Lower lobe of right lung (tissue), 2 donors: ENCODE data around the gene PSMA6. TPM values are rescaled to one million over a fixed set of nuclear protein-coding genes. Genes with fewer than 3 reads are reported as not detected.
"Not testable (repeated sequence)": the region's sequence is repeated elsewhere in the genome, so short reads cannot be mapped to it uniquely, and the experiment has no call there.

Source experiments
- ATAC-seq, 2 donors: fragments of 200-7000 bp; cut with Tn5 transposase; one replicate each; pipeline ENCODE4 v1.9.1; 2020 to 2022; ENCODE audit warnings: mild to moderate bottlenecking in 2 of 2, moderate library complexity in 2 of 2
- DNase-seq: peaks from one replicate; pipeline ENCODE4 v3.0.0-alpha.2; 2020
- H3K27ac ChIP-seq: fragments of 200-600 bp; one replicate; pipeline ENCODE4 v1.8.0; 2022
- H3K27me3 ChIP-seq: fragments of 200-600 bp; one replicate; pipeline ENCODE4 v1.8.0; 2022; ENCODE audit warnings: low read depth
- H3K36me3 ChIP-seq: fragments of 200-600 bp; one replicate; pipeline ENCODE4 v1.8.0; 2022; ENCODE audit warnings: mild to moderate bottlenecking
- H3K4me1 ChIP-seq: fragments of 200-600 bp; one replicate; pipeline ENCODE4 v1.8.0; 2022
- H3K4me3 ChIP-seq: fragments of 200-600 bp; one replicate; pipeline ENCODE4 v1.8.0; 2022; ENCODE audit warnings: mild to moderate bottlenecking
- H3K9me3 ChIP-seq: fragments of 200-600 bp; one replicate; pipeline ENCODE4 v1.8.0; 2022
- intact Hi-C: fragments of 100-400 bp; cut with DNase I; formaldehyde crosslinking; loops from one replicate; pipeline ENCODE4 v1.11.0; 2022
- total RNA-seq: library from RNA; stranded (reverse); fragmentation: NEBNext Ultra II Directional; extraction: Animal tissue kit (Norgen Biotek cat#: 25700); gene quantifications from one replicate; pipeline ENCODE4 v1.2.1, GENCODE V29; 2021
- TF ChIP-seq, protein P1 (sequence below): fragments of 200-600 bp; IDR thresholded peaks from one replicate; pipeline ENCODE4 v1.8.0; 2022; ENCODE audit warnings: antibody characterized with exemption, mild to moderate bottlenecking
- donor health status: DM: no; HTN: yes; CAD: no; lungs with severe emphysema.

PSMA6 gene
- total RNA-seq, 1 donor from 2014 or later = 159 TPM

DNA sequence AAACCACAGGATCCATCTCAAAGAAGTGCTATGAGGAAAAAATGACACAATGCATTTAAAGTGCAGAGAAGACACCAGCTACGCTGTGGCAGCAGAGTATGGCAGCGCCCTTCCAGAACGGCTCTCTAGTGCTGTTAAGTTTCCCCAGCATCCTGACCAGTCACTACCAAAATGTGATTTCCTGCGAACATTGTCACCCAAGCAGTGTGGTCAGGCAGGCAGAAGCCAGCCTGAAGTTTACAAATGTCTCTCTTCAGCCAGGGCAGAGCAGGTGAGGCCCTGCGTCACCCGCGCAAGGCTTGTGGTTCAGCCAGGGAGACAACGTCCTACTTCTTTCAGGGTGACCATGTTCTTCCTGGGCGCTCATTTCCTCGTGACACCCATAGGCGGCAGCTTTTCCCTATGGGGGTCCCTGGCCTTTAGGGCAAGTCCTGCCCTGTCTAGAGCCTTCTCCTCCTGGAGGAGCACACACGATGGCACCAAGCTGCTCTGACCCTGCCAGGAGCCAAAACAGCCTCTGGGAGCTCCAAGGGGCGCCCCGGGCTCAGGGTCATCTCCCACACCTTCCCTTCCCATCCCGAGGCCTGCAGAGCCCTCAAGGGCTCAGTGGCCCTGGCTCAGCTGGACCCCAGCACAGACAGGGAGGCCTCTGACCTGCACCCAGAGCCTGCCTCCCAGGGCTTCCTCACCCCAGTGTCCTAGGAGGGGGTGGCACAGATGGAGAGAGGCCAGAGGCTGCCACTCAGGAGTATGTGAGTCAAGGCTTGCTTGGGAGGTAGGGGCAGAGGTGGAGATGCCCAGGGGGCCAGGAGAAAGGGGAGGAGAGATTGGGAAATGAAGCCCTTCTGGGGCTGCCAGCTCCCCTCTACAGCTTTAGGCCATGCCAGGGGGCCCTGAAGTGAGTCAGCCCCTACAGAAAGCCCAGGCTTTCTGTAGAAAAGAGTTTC, 41.9 kb downstream of the PSMA6 start:
- TF ChIP-seq, protein P1, sequence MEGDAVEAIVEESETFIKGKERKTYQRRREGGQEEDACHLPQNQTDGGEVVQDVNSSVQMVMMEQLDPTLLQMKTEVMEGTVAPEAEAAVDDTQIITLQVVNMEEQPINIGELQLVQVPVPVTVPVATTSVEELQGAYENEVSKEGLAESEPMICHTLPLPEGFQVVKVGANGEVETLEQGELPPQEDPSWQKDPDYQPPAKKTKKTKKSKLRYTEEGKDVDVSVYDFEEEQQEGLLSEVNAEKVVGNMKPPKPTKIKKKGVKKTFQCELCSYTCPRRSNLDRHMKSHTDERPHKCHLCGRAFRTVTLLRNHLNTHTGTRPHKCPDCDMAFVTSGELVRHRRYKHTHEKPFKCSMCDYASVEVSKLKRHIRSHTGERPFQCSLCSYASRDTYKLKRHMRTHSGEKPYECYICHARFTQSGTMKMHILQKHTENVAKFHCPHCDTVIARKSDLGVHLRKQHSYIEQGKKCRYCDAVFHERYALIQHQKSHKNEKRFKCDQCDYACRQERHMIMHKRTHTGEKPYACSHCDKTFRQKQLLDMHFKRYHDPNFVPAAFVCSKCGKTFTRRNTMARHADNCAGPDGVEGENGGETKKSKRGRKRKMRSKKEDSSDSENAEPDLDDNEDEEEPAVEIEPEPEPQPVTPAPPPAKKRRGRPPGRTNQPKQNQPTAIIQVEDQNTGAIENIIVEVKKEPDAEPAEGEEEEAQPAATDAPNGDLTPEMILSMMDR = no peak
- intact Hi-C loops = no loop called here
- ATAC-seq (no peak), DNase-seq (no peak)
- Histone ChIP-seq H3K4me1 (peaks cover 78% of the 10 kb centered on the region), H3K27me3 (no peaks in the 10 kb centered on the region), H3K36me3 (no peaks in the 10 kb centered on the region), H3K4me3 (no peak overlapping the region), H3K9me3 (no peaks in the 10 kb centered on the region), H3K27ac (peak overlapping the region; percentile 92)

DNA sequence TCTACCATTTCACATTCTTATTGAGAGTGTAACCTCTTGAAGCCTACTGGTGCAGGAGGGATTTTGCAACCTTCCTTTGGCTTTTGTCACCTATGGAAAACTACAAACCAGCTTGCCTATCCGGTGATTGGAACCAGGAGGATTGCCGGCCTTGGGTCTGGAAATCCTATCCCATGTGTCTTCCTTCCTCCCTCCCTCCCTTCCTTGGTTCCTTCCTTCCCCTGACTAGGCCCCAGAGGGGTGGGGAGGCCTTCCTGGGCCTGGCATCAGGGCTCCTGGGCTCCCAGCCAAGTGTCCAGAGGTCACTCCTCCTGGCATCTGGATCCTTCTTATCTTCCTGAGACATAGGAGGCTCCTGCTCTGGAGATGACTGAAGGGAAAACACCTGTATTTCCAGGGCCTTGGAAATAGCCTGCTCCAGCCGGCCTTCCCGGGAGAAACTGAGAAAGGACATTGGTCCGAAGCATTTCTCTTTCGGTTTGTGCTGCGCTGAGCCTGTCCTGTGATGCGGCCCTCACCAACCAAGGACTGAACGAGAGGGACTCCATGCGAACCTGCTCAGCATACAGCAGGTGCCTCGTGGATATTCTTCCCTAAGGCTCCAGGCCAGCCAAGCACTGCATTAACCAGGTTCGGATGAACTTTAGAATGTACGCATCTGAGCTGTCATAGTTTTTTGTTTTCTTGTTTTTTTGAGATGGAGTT, 43.4 kb downstream of the PSMA6 start:
- peak overlapping the region; percentile 92 for H3K27ac ChIP-seq
- H3K27me3 ChIP-seq = no peaks in the 10 kb centered on the region
- DNase-seq (no peak), ATAC-seq (no peak)
- H3K36me3 ChIP-seq = no peaks in the 10 kb centered on the region
- intact Hi-C loops = no loop called here
- peak overlapping the region; percentile 27 for H3K4me3 ChIP-seq
- H3K4me1 ChIP-seq = peaks cover 92% of the 10 kb centered on the region
- TF ChIP-seq, protein P1 = no peak
- H3K9me3 ChIP-seq = no peaks in the 10 kb centered on the region

DNA sequence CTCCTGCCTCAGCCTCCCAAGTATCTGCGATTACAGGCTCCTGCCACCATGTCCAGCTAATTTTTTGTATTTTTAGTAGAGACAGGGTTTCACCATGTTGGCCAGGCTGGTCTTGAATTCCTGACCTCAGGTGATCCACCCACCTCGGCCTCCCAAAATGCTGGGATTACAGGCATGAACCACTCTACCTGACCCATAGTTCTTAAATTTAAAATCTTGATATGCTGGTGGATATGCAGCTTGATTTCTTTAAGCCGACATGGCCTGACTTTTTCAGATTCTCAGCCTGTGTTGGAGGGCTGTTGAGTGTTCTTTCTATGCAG, 44.0 kb downstream of the PSMA6 start:
- peak overlapping the region; percentile 27 for H3K4me3 ChIP-seq
- H3K36me3 ChIP-seq, DNase-seq, intact Hi-C loops, ATAC-seq, H3K9me3 ChIP-seq, H3K27me3 ChIP-seq: not testable (repeated sequence)
- peaks cover 98% of the 10 kb centered on the region for H3K4me1 ChIP-seq
- peak overlapping the region; percentile 92 for H3K27ac ChIP-seq

- peak; percentile 95 for DNase-seq
- intact Hi-C loops = no loop called here
- Histone ChIP-seq H3K9me3 (no peaks in the 10 kb centered on the region), H3K36me3 (no peaks in the 10 kb centered on the region), H3K27me3 (no peaks in the 10 kb centered on the region), H3K27ac (peak overlapping the region; percentile 92), H3K4me3 (peak overlapping the region; percentile 27), H3K4me1 (peaks cover 98% of the 10 kb centered on the region)
- peak; percentile 86 to 90 for ATAC-seq
- TF ChIP-seq, protein P1 = no peak
These were observed 44.5 kb downstream of the PSMA6 start for GRCh38 chr14:35336494-35337268.

DNA sequence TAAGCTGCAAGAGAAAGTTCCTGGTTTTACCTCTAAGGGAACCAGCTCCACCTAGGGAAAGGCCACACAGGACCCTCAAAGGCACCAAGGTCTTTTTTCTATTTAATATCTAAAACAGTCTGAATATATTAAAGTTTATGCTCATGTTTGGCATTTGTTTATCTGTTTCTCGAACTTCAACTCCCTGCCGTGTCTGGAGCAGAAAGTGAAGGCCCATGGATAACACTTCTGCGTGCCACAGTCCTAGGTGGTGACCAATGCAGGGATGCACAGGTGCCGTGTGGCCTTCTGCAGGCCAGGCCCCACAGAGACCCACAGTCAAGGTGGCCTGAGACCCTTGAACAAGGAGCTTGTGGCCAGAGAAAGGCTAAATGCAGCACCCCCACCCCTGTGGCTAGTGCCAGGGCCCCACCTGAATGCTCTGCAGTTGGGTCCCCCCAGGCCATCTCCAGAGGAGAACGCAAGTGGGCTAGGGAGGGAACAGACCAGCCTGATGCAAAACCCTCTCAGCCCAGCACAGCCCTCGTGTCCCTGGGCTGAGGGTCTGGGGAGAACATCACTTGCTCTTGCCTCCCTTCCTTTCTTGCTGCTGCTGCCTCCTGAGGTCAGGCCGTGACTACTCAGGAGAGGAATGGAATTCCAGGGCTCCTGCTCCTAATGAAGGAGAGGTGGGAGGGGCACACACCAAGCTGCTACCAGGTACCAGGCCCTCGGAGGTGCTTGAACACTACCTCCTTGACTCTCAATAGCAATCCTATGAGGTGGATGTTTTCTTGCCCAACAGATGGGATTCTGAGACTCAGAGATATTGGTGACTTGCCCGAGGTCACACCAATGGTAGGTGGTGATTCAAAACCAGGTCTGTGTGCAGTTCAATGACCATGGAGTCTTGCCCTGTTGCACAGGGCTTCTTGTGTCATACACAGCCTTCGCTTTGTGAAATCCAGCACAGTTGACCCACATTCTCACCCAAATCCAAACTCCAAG, 45.4 kb downstream of the PSMA6 start:
- ATAC-seq (peak in 1 of 2 donors; percentile 2), DNase-seq (peak; percentile 63)
- no peaks in the 10 kb centered on the region for H3K36me3 ChIP-seq
- no peaks in the 10 kb centered on the region for H3K9me3 ChIP-seq
- no peaks in the 10 kb centered on the region for H3K27me3 ChIP-seq
- peaks cover 98% of the 10 kb centered on the region for H3K4me1 ChIP-seq
- intact Hi-C loops = no loop called here
- H3K27ac ChIP-seq = peak overlapping the region; percentile 92
- TF ChIP-seq, protein P1 = no peak
- peak overlapping the region; percentile 27 for H3K4me3 ChIP-seq
